Stomach smooth muscle (tissue), 2 donors: ENCODE data around the gene CRNKL1.

Source experiments
- H3K27ac ChIP-seq: one replicate; pipeline ENCODE4 v1.7.0; 2013; ENCODE audit warnings: mild to moderate bottlenecking, low read length, inconsistent platforms
- H3K27me3 ChIP-seq, 2 donors: one replicate each; pipeline ENCODE4 v1.7.0; 2013; ENCODE audit warnings: low read length in 2 of 2; ENCODE audit not compliant: insufficient read depth in 2 of 2, control insufficient read depth in 1 of 2
- H3K36me3 ChIP-seq, 2 donors: one replicate each; pipeline ENCODE4 v1.7.0; 2013; ENCODE audit warnings: low read length in 2 of 2; ENCODE audit not compliant: control insufficient read depth in 2 of 2, insufficient read depth in 2 of 2
- H3K4me1 ChIP-seq: one replicate; pipeline ENCODE4 v1.7.0; 2013; ENCODE audit warnings: low read length; ENCODE audit not compliant: control insufficient read depth, insufficient read depth
- H3K4me3 ChIP-seq, 2 donors: one replicate each; pipeline ENCODE4 v1.7.0; 2013; ENCODE audit warnings: low read length in 2 of 2
- H3K9ac ChIP-seq, 2 donors: one replicate each; pipeline ENCODE4 v1.7.0; 2013; ENCODE audit warnings: low read length in 2 of 2, mild to moderate bottlenecking in 1 of 2
- H3K9me3 ChIP-seq, 2 donors: one replicate each; pipeline ENCODE4 v1.7.0; 2013; ENCODE audit warnings: low read length in 2 of 2; ENCODE audit not compliant: control insufficient read depth in 2 of 2
- donor health status: healthy.
- donor health status: Pancreatic carcinoma.

The CRNKL1 gene

GRCh38 chr20:19995220-19995863 lies 56.9 kb downstream of the CRNKL1 start:
- no peaks in the 10 kb centered on the region for H3K9me3 ChIP-seq
- H3K27ac ChIP-seq, result peak overlapping the region; percentile 77
- H3K27me3 ChIP-seq, result no peaks in the 10 kb centered on the region
- peaks cover 27 to 33% of the 10 kb centered on the region in 2 donors for H3K36me3 ChIP-seq
- H3K4me1 ChIP-seq, result peaks cover 56% of the 10 kb centered on the region
- no peak overlapping the region for H3K9ac ChIP-seq
- H3K4me3 ChIP-seq, result no peak overlapping the region

GRCh38 chr20:19993958-19994669 lies 58.2 kb downstream of the CRNKL1 start:
- Histone ChIP-seq H3K9me3 (no peaks in the 10 kb centered on the region), H3K4me1 (peaks cover 45% of the 10 kb centered on the region), H3K4me3 (peak overlapping the region; percentile 26 to 64), H3K27ac (peak overlapping the region; percentile 77), H3K27me3 (no peaks in the 10 kb centered on the region), H3K9ac (peak overlapping the region; percentile 57 to 58), H3K36me3 (peaks cover 23 to 27% of the 10 kb centered on the region in 2 donors)

GRCh38 chr20:19992996-19993908 lies 59.0 kb downstream of the CRNKL1 start:
- H3K36me3 ChIP-seq, result peaks cover 15 to 19% of the 10 kb centered on the region in 2 donors
- H3K9me3 ChIP-seq, result no peaks in the 10 kb centered on the region
- H3K9ac ChIP-seq, result peak overlapping the region; percentile 57 to 58
- H3K4me1 ChIP-seq, result peaks cover 44% of the 10 kb centered on the region
- H3K4me3 ChIP-seq, result peak overlapping the region; percentile 26 to 64
- H3K27me3 ChIP-seq, result no peaks in the 10 kb centered on the region
- H3K27ac ChIP-seq, result peak overlapping the region; percentile 77

- H3K9ac ChIP-seq, result no peak overlapping the region
- H3K36me3 ChIP-seq, result peaks cover 9 to 12% of the 10 kb centered on the region in 2 donors
- H3K9me3 ChIP-seq, result no peaks in the 10 kb centered on the region
- no peak overlapping the region for H3K4me3 ChIP-seq
- no peak overlapping the region for H3K27ac ChIP-seq
- no peaks in the 10 kb centered on the region for H3K27me3 ChIP-seq
- H3K4me1 ChIP-seq, result peaks cover 39% of the 10 kb centered on the region
These were observed 60.4 kb downstream of the CRNKL1 start for GRCh38 chr20:19991854-19992253.

GRCh38 chr20:19991308-19991707 lies 61.0 kb downstream of the CRNKL1 start:
- Histone ChIP-seq H3K27me3 (no peaks in the 10 kb centered on the region), H3K27ac (no peak overlapping the region), H3K4me3 (no peak overlapping the region), H3K9me3 (no peaks in the 10 kb centered on the region), H3K36me3 (peaks cover 5 to 7% of the 10 kb centered on the region in 2 donors), H3K4me1 (peaks cover 40% of the 10 kb centered on the region), H3K9ac (no peak overlapping the region)

- Histone ChIP-seq H3K4me1 (peaks cover 42% of the 10 kb centered on the region), H3K9ac (no peak overlapping the region), H3K9me3 (no peaks in the 10 kb centered on the region), H3K4me3 (no peak overlapping the region), H3K27ac (no peak overlapping the region), H3K36me3 (peaks cover 5 to 7% of the 10 kb centered on the region in 2 donors), H3K27me3 (no peaks in the 10 kb centered on the region)
These were observed 61.4 kb downstream of the CRNKL1 start for GRCh38 chr20:19990850-19991249.

GRCh38 chr20:19987046-19987445 lies 65.2 kb downstream of the CRNKL1 start:
- H3K9me3 ChIP-seq, result no peaks in the 10 kb centered on the region
- H3K9ac ChIP-seq, result no peak overlapping the region
- H3K36me3 ChIP-seq, result peaks cover 5 to 9% of the 10 kb centered on the region in 2 donors
- H3K4me3 ChIP-seq, result no peak overlapping the region
- H3K4me1 ChIP-seq, result peaks cover 18% of the 10 kb centered on the region
- H3K27me3 ChIP-seq, result no peaks in the 10 kb centered on the region
- H3K27ac ChIP-seq, result peak overlapping the region; percentile 37

- Histone ChIP-seq H3K4me1 (peaks cover 16% of the 10 kb centered on the region), H3K27ac (peak overlapping the region; percentile 37)
These were observed 65.8 kb downstream of the CRNKL1 start for GRCh38 chr20:19986419-19986818.

More at GRCh38 chr20:19986419-19986818, 65.8 kb downstream of the CRNKL1 start:
- no peaks in the 10 kb centered on the region for H3K9me3 ChIP-seq
- H3K4me3 ChIP-seq, result no peak overlapping the region
- H3K36me3 ChIP-seq, result peaks cover 5 to 9% of the 10 kb centered on the region in 2 donors
- H3K27me3 ChIP-seq, result no peaks in the 10 kb centered on the region
- H3K9ac ChIP-seq, result no peak overlapping the region
